Omental fat pad (tissue), 4 donors: Measurements from ENCODE around the gene LRRC49. TPM values are rescaled to one million over a fixed set of nuclear protein-coding genes. Genes with fewer than 3 reads are reported as not detected.

Experiments
- ATAC-seq: fragments of 150-250 bp; one replicate; pipeline ENCODE4 v1.9.1; 2016; ENCODE audit warnings: mild to moderate bottlenecking, moderate library complexity; ENCODE audit not compliant: low FRiP score
- DNase-seq: peaks from one replicate; pipeline ENCODE4 v3.0.0-alpha.2; 2019; ENCODE audit warnings: low spot score
- CTCF ChIP-seq, 3 donors: fragments of 450-650 bp; IDR thresholded peaks; one replicate each; pipeline ENCODE4 v1.5.1; 2016 to 2017; ENCODE audit warnings: antibody characterized with exemption in 3 of 3, mild to moderate bottlenecking in 3 of 3, moderate library complexity in 2 of 3
- total RNA-seq, 4 donors: library from RNA; depleted of rRNA; stranded (reverse); fragments of >200 nt; gene quantifications; one replicate each; pipeline ENCODE4 v1.1.0, GENCODE V29; 2016

The LRRC49 gene
- total RNA-seq, 4 donors from 2014 or later = 2.5 to 7.1 (median 5.0) TPM

- no peak for TF ChIP-seq CTCF (IDR thresholded peaks at IDR 0.05)
- ATAC-seq (no peak), DNase-seq (no peak)
Observed at GRCh38 chr15:70950953-70951352, 58.3 kb downstream of the LRRC49 start.

- DNase-seq = no peak
- ATAC-seq = no peak
Observed at GRCh38 chr15:70954171-70954570, 61.5 kb downstream of the LRRC49 start.

GRCh38 chr15:70954733-70955132 lies 62.1 kb downstream of the LRRC49 start:
- ATAC-seq (no peak), DNase-seq (no peak)
- no peak for TF ChIP-seq CTCF (IDR thresholded peaks at IDR 0.05)

More at GRCh38 chr15:70954171-70954570, 61.5 kb downstream of the LRRC49 start:
- no peak for TF ChIP-seq CTCF (IDR thresholded peaks at IDR 0.05)

- DNase-seq = no peak
- no peak for TF ChIP-seq CTCF (IDR thresholded peaks at IDR 0.05)
- no peak for ATAC-seq
Observed at GRCh38 chr15:70955151-70955550, 62.5 kb downstream of the LRRC49 start.

GRCh38 chr15:70956201-70956995 lies 63.8 kb downstream of the LRRC49 start:
- no peak for TF ChIP-seq CTCF (IDR thresholded peaks at IDR 0.05)
- ATAC-seq (no peak), DNase-seq (no peak)

GRCh38 chr15:70962084-70962483 lies 69.5 kb downstream of the LRRC49 start:
- no peak for DNase-seq
- no peak for TF ChIP-seq CTCF (IDR thresholded peaks at IDR 0.05)
- ATAC-seq = no peak

GRCh38 chr15:70963199-70963598 lies 70.6 kb downstream of the LRRC49 start:
- ATAC-seq = no peak
- no peak for DNase-seq
- TF ChIP-seq CTCF (IDR thresholded peaks at IDR 0.05) = no peak
